ENCODE results near the gene SRSF7. TPM values are rescaled to one million over a fixed set of nuclear protein-coding genes. Genes with fewer than 3 reads are reported as not detected.

SRSF7 gene
- total and polyA plus RNA-seq, 2 donors (not counting 3 experiments of a cell fraction or from before 2014, with no cell fraction given): 165 to 202 TPM

DNA sequence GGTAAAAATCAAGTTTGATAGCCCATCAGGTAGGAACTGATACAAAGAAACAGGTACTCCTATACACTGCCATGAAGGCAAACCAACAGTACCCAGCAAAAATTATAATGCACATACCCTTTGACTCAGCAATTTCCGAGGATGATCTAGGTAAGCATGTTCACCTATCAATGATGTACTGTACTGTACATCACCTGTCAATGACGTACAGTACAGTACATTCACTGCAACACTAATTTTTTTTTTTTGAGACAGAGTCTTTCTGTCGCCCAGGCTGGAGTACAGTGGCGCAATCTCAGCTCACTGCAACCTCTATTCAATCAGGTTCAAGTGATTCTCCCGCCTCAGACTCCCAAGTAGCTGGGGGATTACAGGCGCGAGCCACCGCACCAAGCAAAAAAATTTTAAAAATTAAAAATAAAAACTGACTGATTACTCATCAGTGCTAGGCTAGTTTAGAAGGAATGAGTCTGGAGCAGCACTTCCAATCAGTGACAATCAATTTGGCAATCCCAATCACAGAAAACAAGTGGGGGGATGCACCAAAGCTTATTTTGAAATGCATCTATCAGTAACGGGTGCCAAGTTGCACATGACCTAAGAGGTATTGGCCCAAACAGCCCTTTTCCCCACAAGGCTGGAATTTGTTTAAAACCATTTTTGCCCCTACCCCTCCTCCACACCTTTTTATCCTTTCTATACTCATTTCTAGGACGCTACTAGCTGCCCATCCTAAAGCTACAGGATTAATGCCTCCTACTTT is 8.2 kb downstream of the SRSF7 start:
- DNase-seq (ENCODE audit: low read depth, low spot score): no peak
- BruUV-seq (replicated peaks): no TSS peak
- Histone ChIP-seq H3K27me3 (ENCODE audit: control insufficient read depth in 2 of 2, insufficient read depth in 2 of 2, low read length in 2 of 2) (no peaks in the 10 kb centered on the region), H3K4me3 (replicated peaks in 1 of 3; ENCODE audit: insufficient read depth in 1 of 3, low read depth in 1 of 3, low read length in 3 of 3) (no peak overlapping the region), H3K4me1 (ENCODE audit: control insufficient read depth, extremely low read depth, insufficient read depth, low read length) (peaks cover 15% of the 10 kb centered on the region), H3K9me1 (replicated peaks; ENCODE audit: control insufficient read depth, extremely low read depth, insufficient read depth, low read length) (no peaks in the 10 kb centered on the region), H3K27ac (ENCODE audit: insufficient read depth, low read depth, low read length) (no peak overlapping the region), H3K9me3 (replicated peaks; ENCODE audit: control insufficient read depth, insufficient read depth, low read length) (no peaks in the 10 kb centered on the region), H2AFZ (ENCODE audit: low read depth, low read length) (no peak overlapping the region), H3K36me3 (ENCODE audit: control insufficient read depth in 2 of 2, extremely low read depth in 1 of 2, insufficient read depth in 2 of 2, low read length in 2 of 2) (peaks cover 16 to 43% of the 10 kb centered on the region in 2 experiments), H3K79me2 (ENCODE audit: control insufficient read depth, insufficient read depth, low read length) (peaks cover 48% of the 10 kb centered on the region), H4K20me1 (replicated peaks; ENCODE audit: control insufficient read depth, extremely low read depth, insufficient read depth, low read length) (peaks cover 12% of the 10 kb centered on the region), H3K4me2 (ENCODE audit: insufficient read depth, low read length) (no peak overlapping the region), H3K9ac (replicated peaks; ENCODE audit: extremely low read depth, insufficient read depth, low read length) (no peak overlapping the region)
- FAIRE-seq: no peak
- dilution Hi-C loops (cut with MboI; ENCODE audit: extremely low pct_ligation_motif_present, low sequenced_read_pairs) (no loop called here), intact Hi-C loops (cut with micrococcal nuclease) (loop anchor here (5.0 kb wide), 2 partner anchors 366 to 426 kb away; partner anchors contain the start of gene ATL2)
- ChIA-PET POLR2A (interaction anchor here (0.9 to 3.3 kb wide), 2 partner anchors 8 to 206 kb away, joined by 4 to 26 read pairs; partner anchors contain the start of gene SRSF7), CTCF (interaction anchor here (0.8 to 6.6 kb wide), 8 partner anchors 8 to 207 kb away, joined by 3 to 40 read pairs (median 4); no protein-coding TSS in a partner anchor)
- no peak for TF ChIP-seq FOS (IDR thresholded peaks at IDR 0.05; ENCODE audit: borderline replicate concordance, insufficient read depth, low read length)
- TF ChIP-seq POLR2AphosphoS5 (IDR thresholded peaks at IDR 0.05; ENCODE audit: insufficient read depth, low read depth, low read length): peak; percentile 28
- peak; percentile 30 for TF ChIP-seq POLR2A (IDR thresholded peaks at IDR 0.05; ENCODE audit: low read depth, low read length)

- no peaks in the 10 kb centered on the region for H3K9me1 ChIP-seq (replicated peaks; ENCODE audit: control insufficient read depth, extremely low read depth, insufficient read depth, low read length)
- no peaks in the 10 kb centered on the region for H3K9me3 ChIP-seq (replicated peaks; ENCODE audit: control insufficient read depth, insufficient read depth, low read length)
- no peak overlapping the region for H3K4me2 ChIP-seq (ENCODE audit: insufficient read depth, low read length)
- no peak overlapping the region for H3K4me3 ChIP-seq (replicated peaks in 1 of 3; ENCODE audit: insufficient read depth in 1 of 3, low read depth in 1 of 3, low read length in 3 of 3)
- H3K9ac ChIP-seq (replicated peaks; ENCODE audit: extremely low read depth, insufficient read depth, low read length): no peak overlapping the region
- no peak for TF ChIP-seq POLR2AphosphoS5 (IDR thresholded peaks at IDR 0.05; ENCODE audit: insufficient read depth, low read depth, low read length)
- TF ChIP-seq, protein P1, sequence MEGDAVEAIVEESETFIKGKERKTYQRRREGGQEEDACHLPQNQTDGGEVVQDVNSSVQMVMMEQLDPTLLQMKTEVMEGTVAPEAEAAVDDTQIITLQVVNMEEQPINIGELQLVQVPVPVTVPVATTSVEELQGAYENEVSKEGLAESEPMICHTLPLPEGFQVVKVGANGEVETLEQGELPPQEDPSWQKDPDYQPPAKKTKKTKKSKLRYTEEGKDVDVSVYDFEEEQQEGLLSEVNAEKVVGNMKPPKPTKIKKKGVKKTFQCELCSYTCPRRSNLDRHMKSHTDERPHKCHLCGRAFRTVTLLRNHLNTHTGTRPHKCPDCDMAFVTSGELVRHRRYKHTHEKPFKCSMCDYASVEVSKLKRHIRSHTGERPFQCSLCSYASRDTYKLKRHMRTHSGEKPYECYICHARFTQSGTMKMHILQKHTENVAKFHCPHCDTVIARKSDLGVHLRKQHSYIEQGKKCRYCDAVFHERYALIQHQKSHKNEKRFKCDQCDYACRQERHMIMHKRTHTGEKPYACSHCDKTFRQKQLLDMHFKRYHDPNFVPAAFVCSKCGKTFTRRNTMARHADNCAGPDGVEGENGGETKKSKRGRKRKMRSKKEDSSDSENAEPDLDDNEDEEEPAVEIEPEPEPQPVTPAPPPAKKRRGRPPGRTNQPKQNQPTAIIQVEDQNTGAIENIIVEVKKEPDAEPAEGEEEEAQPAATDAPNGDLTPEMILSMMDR (IDR thresholded peaks at IDR 0.05; ENCODE audit: extremely low read depth in 1 of 2, insufficient read depth in 1 of 2, low read depth in 1 of 2, low read length in 2 of 2): peak; percentile 12 to 29
- no peak for TF ChIP-seq EZH2 (IDR thresholded peaks at IDR 0.05; ENCODE audit: borderline replicate concordance, low read depth, low read length, severe bottlenecking)
- TF ChIP-seq FOS (IDR thresholded peaks at IDR 0.05; ENCODE audit: borderline replicate concordance, insufficient read depth, low read length): no peak
- TF ChIP-seq POLR2A (IDR thresholded peaks at IDR 0.05; ENCODE audit: low read depth, low read length): peak; percentile 13
- no peak for TF ChIP-seq GATA2 (IDR thresholded peaks at IDR 0.05; ENCODE audit: insufficient read depth, insufficient read length, low read depth, low read length)
- TF ChIP-seq MYC (IDR thresholded peaks at IDR 0.05; ENCODE audit: low read depth, low read length): no peak
- TF ChIP-seq JUN (IDR thresholded peaks at IDR 0.05; ENCODE audit: borderline replicate concordance, insufficient read depth, insufficient read length, low read depth): no peak
- TF ChIP-seq, protein P2, sequence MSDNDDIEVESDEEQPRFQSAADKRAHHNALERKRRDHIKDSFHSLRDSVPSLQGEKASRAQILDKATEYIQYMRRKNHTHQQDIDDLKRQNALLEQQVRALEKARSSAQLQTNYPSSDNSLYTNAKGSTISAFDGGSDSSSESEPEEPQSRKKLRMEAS (IDR thresholded peaks at IDR 0.05; ENCODE audit: insufficient read depth, insufficient read length): no peak
- H3K27ac ChIP-seq (ENCODE audit: insufficient read depth, low read depth, low read length): no peak overlapping the region
- peaks cover 11% of the 10 kb centered on the region for H4K20me1 ChIP-seq (replicated peaks; ENCODE audit: control insufficient read depth, extremely low read depth, insufficient read depth, low read length)
- no peak overlapping the region for H2AFZ ChIP-seq (ENCODE audit: low read depth, low read length)
- POLR2A ChIA-PET: interaction anchor here (0.6 to 3.3 kb wide), 2 partner anchors 9 to 10 kb away, joined by 4 to 26 read pairs; partner anchors contain the start of gene SRSF7
- dilution Hi-C loops (cut with MboI; ENCODE audit: extremely low pct_ligation_motif_present, low sequenced_read_pairs) (no loop called here), intact Hi-C loops (cut with micrococcal nuclease) (loop anchor here (1.0 to 5.0 kb wide), 5 partner anchors 138 to 424 kb away; partner anchors contain the start of genes ATL2 and HNRNPLL)
- CTCF ChIA-PET: interaction anchor here (0.7 to 6.6 kb wide), 8 partner anchors 138 to 467 kb away, joined by 3 to 40 read pairs (median 4); no protein-coding TSS in a partner anchor
- no TSS peak for BruUV-seq (replicated peaks)
- FAIRE-seq: peak; percentile 31
- peaks cover 12 to 31% of the 10 kb centered on the region in 2 experiments for H3K36me3 ChIP-seq (ENCODE audit: control insufficient read depth in 2 of 2, extremely low read depth in 1 of 2, insufficient read depth in 2 of 2, low read length in 2 of 2)
- DNase-seq (ENCODE audit: low read depth, low spot score): peak; percentile 62
- H3K4me1 ChIP-seq (ENCODE audit: control insufficient read depth, extremely low read depth, insufficient read depth, low read length): no peaks in the 10 kb centered on the region
- H3K79me2 ChIP-seq (ENCODE audit: control insufficient read depth, insufficient read depth, low read length): peaks cover 29% of the 10 kb centered on the region
- no peaks in the 10 kb centered on the region for H3K27me3 ChIP-seq (ENCODE audit: control insufficient read depth in 2 of 2, insufficient read depth in 2 of 2, low read length in 2 of 2)
Observed at GRCh38 chr2:38740851-38741731, 10.1 kb downstream of the SRSF7 start.

Data from endothelial cell of umbilical vein (primary cell).